ENCODE measurements around the gene PICK1.
"Not testable (repeated sequence)": the region's sequence is repeated elsewhere in the genome, so short reads cannot be mapped to it uniquely, and the experiment has no call there.

Gene PICK1

DNA sequence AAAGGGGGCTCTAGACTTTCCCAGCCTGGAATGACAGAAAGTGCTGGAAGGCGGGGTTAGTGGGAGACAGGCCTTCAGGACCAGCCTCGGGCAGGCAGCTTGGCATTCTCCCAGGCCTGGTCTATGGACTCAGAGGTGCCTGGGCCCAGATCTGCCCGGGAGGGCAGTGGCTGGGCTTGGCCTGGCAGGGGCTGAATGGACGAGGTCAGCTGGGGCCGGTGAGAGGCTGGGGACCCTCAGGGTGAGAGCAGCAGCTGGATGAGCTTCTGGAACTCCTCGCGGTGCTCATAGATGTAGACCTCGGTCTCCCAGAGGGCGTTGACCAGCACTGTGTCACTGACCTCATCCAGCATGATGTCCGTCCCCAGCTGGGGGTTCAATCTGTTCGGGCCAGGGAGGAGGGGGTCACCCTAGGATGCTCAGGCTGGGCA is 54.7 kb downstream of the PICK1 start:
- Mint-ChIP-seq H3K27ac (no peak overlapping the region), H3K4me3 (no peak overlapping the region)
- no peak for ATAC-seq (replicated peaks)

DNA sequence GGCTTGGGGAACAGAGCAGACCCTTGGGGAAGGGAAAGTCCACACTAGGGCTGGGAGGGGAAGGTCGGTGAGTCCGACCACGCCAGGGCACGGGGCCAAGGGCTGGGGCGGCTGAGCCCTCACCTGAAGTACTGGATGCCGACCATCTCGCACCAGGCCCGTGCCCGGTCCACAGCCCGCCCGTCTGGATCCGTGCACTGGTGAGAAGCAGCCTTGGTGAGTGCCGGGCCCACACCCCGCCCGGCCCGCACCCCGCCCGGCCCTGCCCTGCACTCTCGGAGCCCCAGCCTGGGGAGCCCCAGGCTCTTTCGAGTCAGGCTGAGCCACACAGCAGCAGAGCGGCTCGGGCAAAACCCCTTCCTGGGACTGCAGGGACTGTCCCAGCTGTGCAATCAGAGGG is 55.2 kb downstream of the PICK1 start:
- H3K27me3 Mint-ChIP-seq = peaks cover 0 to 5% of the 10 kb centered on the region in 2 donors
- peaks cover 24 to 30% of the 10 kb centered on the region in 2 donors for H3K36me3 Mint-ChIP-seq
- DNase-seq (no peak), ATAC-seq (replicated peaks) (no peak)
- peaks cover 0 to 2% of the 10 kb centered on the region in 2 donors for H3K9me3 Mint-ChIP-seq
- peaks cover 5 to 18% of the 10 kb centered on the region in 2 donors for H3K4me1 Mint-ChIP-seq
- no peak overlapping the region for H3K4me3 Mint-ChIP-seq
- H3K27ac Mint-ChIP-seq = no peak overlapping the region

More for the DNA sequence above, 54.7 kb downstream of the PICK1 start:
- Mint-ChIP-seq H3K36me3 (peaks cover 24 to 30% of the 10 kb centered on the region in 2 donors), H3K27me3 (peaks cover 0 to 5% of the 10 kb centered on the region in 2 donors), H3K9me3 (peaks cover 0 to 2% of the 10 kb centered on the region in 2 donors), H3K4me1 (peaks cover 5 to 18% of the 10 kb centered on the region in 2 donors)
- no peak for DNase-seq

DNA sequence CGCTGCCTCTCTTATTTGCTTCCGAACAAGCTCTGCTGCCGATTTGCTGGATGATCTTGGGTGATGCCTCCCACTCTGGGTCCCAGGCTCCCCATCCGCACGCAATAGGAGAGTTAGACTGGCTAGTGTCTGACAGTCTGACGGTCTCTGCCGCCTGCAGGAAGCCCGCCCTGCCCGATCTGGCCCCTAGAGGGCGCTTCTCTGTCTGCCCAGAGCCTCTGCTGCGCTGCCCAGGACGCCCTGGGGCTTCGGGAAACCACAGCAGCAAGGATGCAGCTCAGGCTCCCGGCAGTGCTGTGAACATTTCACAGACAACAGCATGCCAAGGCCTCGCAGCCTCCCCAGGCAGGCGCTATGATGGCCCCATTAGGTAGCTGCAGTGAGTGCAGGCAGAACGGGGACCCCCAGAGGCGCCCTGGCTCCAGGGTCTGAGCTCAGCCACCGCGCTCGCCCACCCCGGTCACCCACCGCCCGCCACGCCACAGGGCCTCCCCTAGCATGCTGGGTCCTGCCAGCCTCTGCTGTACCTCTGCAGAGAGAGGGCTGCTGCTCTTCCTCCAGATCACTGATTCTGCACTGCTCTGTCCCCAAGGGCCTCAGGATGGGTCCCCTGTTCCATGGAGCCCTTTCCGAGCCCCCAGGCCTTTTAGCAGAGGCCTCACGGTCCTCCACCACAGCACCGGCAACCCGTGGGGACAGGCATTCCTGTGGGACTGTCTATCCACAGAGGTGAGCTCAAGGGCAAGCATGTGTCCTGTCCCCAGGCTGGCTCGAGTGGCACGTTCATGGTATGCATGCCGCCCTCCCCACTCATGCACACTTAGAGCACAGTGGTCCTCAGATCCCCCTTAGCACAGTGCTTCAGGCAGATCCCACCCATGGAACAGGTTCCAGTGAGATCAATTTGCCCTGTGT is 57.5 kb downstream of the PICK1 start:
- Mint-ChIP-seq H3K27me3 (peaks cover 0 to 3% of the 10 kb centered on the region in 2 donors), H3K4me1 (peaks cover 4 to 16% of the 10 kb centered on the region in 2 donors), H3K4me3 (no peak overlapping the region), H3K36me3 (peaks cover 20 to 24% of the 10 kb centered on the region in 2 donors), H3K9me3 (peaks cover 0 to 1% of the 10 kb centered on the region in 2 donors), H3K27ac (no peak overlapping the region)
- ATAC-seq (replicated peaks) (peak; percentile 93 to 97), DNase-seq (peak; percentile 59)

DNA sequence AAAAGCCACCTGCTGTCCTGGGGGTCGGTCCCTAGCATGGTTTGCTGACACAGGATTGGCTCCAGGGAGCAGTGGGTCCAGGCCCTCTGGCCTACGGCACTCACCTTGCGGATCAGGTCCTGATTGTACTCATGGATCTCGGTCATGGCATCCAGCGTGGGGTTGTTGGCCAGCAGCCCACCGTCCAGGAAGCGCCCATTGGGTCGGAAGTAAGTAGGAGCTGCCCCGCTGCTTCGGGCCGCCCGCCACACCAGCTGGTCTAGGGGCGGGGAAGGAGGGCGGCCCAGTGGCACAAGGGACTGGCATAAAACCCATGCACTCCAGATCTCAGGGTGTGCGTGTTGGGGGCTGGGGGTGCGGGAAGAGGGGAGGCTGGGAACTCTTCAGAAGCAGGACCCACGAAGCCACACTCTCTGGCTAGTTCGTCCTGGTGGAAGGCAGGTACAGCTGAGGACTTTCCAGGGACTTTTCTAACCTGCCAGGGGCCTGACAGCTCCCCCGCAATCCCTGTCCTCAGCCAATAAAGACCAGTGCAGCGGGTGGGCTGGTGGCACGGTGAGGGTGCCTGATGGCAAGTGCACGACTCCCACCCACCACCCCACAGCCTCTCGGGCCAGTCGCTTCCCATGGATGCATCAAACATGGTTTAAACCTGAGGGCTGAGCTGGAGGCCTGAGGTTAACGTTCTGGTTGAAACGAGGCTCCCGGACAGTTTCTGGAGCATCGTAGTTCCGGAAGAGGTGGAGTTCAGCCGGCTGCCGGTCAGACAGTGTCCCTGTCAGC is 58.4 kb downstream of the PICK1 start:
- Mint-ChIP-seq H3K4me1 (peaks cover 3 to 13% of the 10 kb centered on the region in 2 donors), H3K4me3 (no peak overlapping the region), H3K36me3 (peaks cover 18 to 24% of the 10 kb centered on the region in 2 donors), H3K27ac (no peak overlapping the region), H3K27me3 (no peaks in the 10 kb centered on the region), H3K9me3 (no peaks in the 10 kb centered on the region)
- DNase-seq (no peak), ATAC-seq (replicated peaks) (no peak)

DNA sequence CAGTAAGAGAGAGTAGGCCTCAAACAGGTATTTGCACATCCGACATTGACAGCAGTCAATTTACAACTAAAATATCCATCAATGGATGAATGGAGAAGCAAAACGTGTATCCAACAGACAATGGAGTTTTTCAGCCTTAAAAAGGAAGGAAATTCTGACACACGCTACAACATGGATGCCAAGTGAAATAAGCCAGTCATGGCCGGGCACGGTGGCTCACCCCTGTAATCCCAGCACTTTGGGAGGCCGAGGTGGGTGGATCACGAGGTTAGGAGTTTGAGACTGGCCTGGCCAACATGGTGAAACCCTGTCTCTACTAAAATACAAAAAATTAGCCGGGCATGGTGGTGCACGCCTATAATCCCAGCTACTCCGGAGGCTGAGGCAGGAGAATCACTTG is 60.4 kb downstream of the PICK1 start:
- H3K27me3 Mint-ChIP-seq; H3K27ac Mint-ChIP-seq; ATAC-seq (replicated peaks): not testable (repeated sequence)

DNA sequence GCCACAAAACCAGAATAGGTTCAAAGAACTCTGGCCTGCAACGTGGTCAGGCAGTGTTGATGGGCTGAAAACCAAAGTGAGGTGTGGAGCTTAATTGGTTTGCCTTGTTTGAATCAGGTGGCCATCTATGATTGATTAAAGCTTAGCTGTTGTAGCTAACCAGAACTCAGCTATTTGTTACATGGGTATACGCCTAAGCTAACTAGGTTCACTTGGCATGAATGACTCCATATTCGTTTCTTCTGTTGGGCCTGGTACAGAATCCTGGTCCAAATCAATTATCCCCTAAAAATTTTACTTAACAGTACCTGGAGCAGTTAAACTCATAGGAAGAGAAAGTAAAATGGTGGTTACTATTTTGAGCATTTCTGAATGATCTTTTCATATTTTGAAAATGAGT is 61.0 kb downstream of the PICK1 start:
- Mint-ChIP-seq H3K9me3 (no peaks in the 10 kb centered on the region), H3K36me3 (peaks cover 15 to 18% of the 10 kb centered on the region in 2 donors), H3K27me3 (no peaks in the 10 kb centered on the region), H3K4me1 (peaks cover 5 to 13% of the 10 kb centered on the region in 2 donors), H3K4me3 (no peak overlapping the region), H3K27ac (no peak overlapping the region)
- DNase-seq (no peak), ATAC-seq (replicated peaks) (no peak)

More for the DNA sequence above, 60.4 kb downstream of the PICK1 start:
- Mint-ChIP-seq H3K4me1 (peaks cover 3 to 13% of the 10 kb centered on the region in 2 donors), H3K36me3 (peaks cover 18 to 21% of the 10 kb centered on the region in 2 donors)
- not testable (repeated sequence) for H3K4me3 Mint-ChIP-seq, H3K9me3 Mint-ChIP-seq, DNase-seq

DNA sequence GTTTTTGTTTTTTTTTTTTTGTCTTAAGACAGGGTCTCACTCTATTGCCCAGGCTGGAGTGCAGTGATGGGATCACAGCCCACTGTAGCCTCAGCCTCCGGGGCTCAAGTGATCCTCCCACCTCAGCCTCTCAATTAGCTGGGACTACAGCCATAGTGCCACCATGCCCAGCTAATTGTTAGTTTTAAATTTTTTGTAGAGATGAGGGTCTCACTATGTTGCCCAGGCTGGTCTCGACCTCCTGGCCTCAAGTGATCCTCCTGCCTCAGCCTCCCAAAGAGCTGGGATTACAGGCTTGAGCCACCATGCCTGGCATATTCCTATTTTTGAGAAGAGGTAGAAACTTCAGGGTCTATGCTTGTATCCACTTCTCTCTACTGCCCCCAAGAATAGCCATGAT is 61.5 kb downstream of the PICK1 start:
- ATAC-seq (replicated peaks); DNase-seq; H3K27ac Mint-ChIP-seq; H3K9me3 Mint-ChIP-seq; H3K4me3 Mint-ChIP-seq; H3K27me3 Mint-ChIP-seq: not testable (repeated sequence)
- Mint-ChIP-seq H3K36me3 (peaks cover 11 to 17% of the 10 kb centered on the region in 2 donors), H3K4me1 (peaks cover 5 to 13% of the 10 kb centered on the region in 2 donors)

DNA sequence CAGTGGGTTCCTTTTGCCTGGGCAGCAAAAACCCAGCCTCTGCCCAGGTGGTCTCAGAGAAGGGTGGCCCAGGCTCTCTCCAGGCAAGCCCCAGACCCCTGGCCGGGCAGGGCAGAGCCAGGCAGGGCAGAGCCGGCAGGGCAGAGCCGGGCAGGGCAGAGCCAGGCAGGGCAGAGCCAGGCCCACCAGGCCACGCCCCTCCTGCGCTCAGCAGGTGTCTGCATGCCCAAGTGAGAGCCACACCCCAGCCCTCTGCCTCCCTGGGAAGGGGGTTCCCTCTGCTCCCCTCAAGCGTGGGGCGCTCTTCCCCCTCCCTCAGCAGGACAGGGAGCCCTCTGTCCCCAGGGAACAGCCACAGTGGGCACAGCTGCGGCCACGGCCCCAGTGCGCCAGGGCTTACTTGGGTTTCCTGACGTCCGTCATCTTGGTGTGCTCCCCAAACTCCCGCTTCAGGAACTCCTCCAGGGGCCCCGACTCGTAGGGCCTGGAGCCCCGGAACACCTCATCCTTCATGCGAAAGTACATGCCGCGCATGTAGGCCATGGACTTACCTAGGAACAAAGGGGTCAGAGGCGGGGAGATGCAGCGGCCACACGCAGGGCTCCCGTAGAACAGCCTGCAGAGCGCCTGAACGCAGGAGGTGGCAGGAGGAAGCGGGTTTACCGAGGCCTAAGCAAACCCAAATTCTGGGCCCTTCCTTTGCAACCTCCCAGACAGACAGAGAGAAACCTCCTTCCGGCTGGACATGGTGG is 63.3 kb downstream of the PICK1 start:
- no peak overlapping the region for H3K4me3 Mint-ChIP-seq
- H3K27me3 Mint-ChIP-seq = no peaks in the 10 kb centered on the region
- DNase-seq = no peak
- H3K9me3 Mint-ChIP-seq = no peaks in the 10 kb centered on the region
- ATAC-seq (replicated peaks) = no peak
- peaks cover 0 to 2% of the 10 kb centered on the region in 2 donors for H3K4me1 Mint-ChIP-seq
- peaks cover 5 to 12% of the 10 kb centered on the region in 2 donors for H3K36me3 Mint-ChIP-seq
- H3K27ac Mint-ChIP-seq = peak overlapping the region; percentile 34

DNA sequence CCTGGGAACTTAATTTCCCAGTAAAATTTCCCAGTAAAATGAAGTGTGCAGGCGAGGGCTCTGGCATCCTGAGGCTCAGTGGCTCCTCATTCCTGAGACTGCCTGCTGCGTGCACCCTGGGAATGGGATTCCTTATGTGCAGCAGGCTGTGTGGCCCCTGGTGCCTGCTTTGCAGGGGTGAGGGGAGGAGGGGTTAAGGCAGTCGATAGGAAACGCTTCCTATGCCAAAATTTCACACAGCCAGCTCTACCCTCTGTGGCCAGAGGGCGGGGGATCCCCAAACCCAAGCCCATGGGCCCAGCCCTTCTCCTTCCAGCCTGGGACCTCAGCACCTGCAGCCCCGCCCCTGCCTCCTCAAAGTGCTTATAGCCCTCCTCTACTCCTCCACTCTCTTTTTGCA is 65.4 kb downstream of the PICK1 start:
- Mint-ChIP-seq H3K4me1 (peaks cover 0 to 2% of the 10 kb centered on the region in 2 donors), H3K27me3 (no peaks in the 10 kb centered on the region), H3K4me3 (no peak overlapping the region), H3K36me3 (peaks cover 21 to 22% of the 10 kb centered on the region in 2 donors), H3K27ac (no peak overlapping the region), H3K9me3 (no peaks in the 10 kb centered on the region)
- ATAC-seq (replicated peaks) (no peak), DNase-seq (no peak)

DNA sequence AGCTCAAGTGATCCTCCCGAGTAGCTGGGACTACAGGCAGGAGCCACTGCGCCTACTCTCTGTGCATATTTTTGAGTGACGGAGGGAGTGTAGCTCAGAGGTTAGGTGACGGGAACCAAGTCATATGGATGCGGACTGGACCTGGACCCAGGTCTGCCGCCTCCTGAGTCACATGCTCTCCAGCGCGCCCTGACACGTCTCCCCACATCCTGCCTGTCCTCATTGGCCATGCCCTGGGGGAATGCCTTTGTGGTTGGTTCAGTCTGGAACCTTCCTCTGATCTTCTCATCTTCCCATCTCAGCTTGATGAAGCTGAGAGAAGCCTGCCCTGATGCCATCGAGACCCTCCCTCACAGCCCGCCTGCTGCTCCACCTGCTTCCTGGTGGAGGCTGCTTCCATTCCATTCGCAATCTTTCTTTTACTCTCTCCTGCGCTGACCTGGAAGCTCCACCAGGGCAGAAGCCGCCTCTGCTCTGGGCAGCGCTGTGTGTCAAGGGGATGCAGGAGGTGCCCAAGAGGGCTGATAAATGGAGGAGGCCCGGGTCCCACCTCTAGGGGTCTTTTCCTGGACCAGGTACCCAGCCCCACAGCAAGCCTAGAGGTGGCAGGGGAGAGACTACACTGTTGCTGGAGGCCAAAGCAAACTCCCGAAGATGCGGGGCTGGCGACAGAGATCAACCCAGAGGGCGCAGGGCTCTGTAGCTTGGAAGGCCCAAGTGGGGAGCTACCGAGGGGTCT is 67.2 kb downstream of the PICK1 start:
- DNase-seq (no peak), ATAC-seq (replicated peaks) (no peak)
- Mint-ChIP-seq H3K9me3 (no peaks in the 10 kb centered on the region), H3K36me3 (peaks cover 24% of the 10 kb centered on the region in 2 donors), H3K4me1 (peaks cover 0 to 2% of the 10 kb centered on the region in 2 donors), H3K4me3 (no peak overlapping the region), H3K27ac (no peak overlapping the region), H3K27me3 (no peaks in the 10 kb centered on the region)

DNA sequence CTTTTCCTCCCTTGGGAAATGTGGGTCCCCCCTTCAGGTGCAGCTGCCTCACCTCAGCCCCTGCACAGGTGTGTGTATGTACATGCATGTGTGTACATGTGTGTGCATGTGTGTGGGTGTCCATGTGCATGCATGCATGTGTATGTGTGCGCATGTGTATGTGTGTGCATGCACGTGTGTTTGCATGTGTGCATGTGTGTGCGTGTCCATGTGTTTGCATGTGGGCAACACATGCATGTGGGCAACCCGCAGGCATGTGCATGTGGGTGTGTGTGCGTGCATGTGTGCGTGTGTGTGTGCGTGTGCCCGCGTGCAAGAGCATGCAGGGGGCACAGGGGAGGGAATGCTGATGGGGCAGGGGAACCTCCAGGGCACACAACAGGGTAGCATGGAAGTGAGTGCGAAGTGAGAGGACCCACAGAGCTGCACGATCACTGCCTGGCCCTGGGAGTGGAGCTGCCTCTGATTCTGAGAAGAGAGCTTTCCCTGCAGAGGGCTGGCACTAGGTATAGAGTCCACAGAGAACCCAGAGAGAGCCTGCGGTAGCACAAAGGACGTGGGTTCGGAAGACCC is 67.9 kb downstream of the PICK1 start:
- H3K36me3 Mint-ChIP-seq = peaks cover 22 to 24% of the 10 kb centered on the region in 2 donors
- H3K27ac Mint-ChIP-seq = peak overlapping the region; percentile 25
- no peaks in the 10 kb centered on the region for H3K9me3 Mint-ChIP-seq
- DNase-seq = no peak
- no peak for ATAC-seq (replicated peaks)
- H3K27me3 Mint-ChIP-seq = no peaks in the 10 kb centered on the region
- H3K4me3 Mint-ChIP-seq = no peak overlapping the region
- peaks cover 0 to 2% of the 10 kb centered on the region in 2 donors for H3K4me1 Mint-ChIP-seq

Data from stimulated activated naive B cell treated with anti-CD40 and anti-IgM and Interleukin-4, amounts not matched to agents 10 μg/mL and 1 μg/mL and 100 μg/mL, for 72 hours (primary cell).